SK-N-SH (cell line): ENCODE results near the gene CAPN5. TPM values are rescaled to one million over a fixed set of nuclear protein-coding genes. Genes with fewer than 3 reads are reported as not detected.

Experiments
- CTCF ChIA-PET: fragments of 300-600, 350-600 bp; formaldehyde crosslinking; extraction: SDS; loops from one replicate; lab custom pipeline; 2021; lab: Yijun Ruan, JAX
- POLR2A ChIA-PET: fragments of 350-600 bp; sonication (Branson Sonifier 250); formaldehyde crosslinking; extraction: SDS; loops from one replicate; lab custom pipeline; 2020; ENCODE audit warnings: antibody characterized with exemption, inconsistent platforms; lab: Yijun Ruan, JAX
- DNase-seq: peaks from one replicate; pipeline ENCODE4 v3.0.0; 2012
- H2AFZ ChIP-seq: fragments of 200-600 bp; sonication (generic); 2 replicates; pipeline ENCODE4 v1.8.1; 2016; ENCODE audit warnings: antibody characterized with exemption, mild to moderate bottlenecking, low read depth
- H3F3A ChIP-seq: fragments of 200-600 bp; sonication (generic); replicated peaks from 2 replicates; pipeline ENCODE3; 2016; ENCODE audit warnings: antibody characterized with exemption, mild to moderate bottlenecking; ENCODE audit not compliant: insufficient read depth
- H3K27ac ChIP-seq, 2 experiments: fragments of 200-500 bp in 1 of 2; fragments of 200-600 bp in 1 of 2; sonication (Bioruptor generic) in 1 of 2; sonication (generic), shearing (Covaris generic) in 1 of 2; 2 replicates each; pipeline versions ENCODE4 v1.5.1 to v1.6.1; 2014 to 2016; ENCODE audit warnings: low read depth in 2 of 2, inconsistent platforms in 1 of 2, low read length in 1 of 2, mild to moderate bottlenecking in 1 of 2, mixed read lengths in 1 of 2
- H3K27me3 ChIP-seq: fragments of 200-600 bp; sonication (generic), shearing (Covaris generic); 2 replicates; pipeline ENCODE4 v1.6.1; 2016; ENCODE audit warnings: mixed run types; ENCODE audit not compliant: insufficient read depth
- H3K36me3 ChIP-seq, 2 experiments: fragments of 200-500 bp in 1 of 2; fragments of 200-600 bp in 1 of 2; sonication (Bioruptor generic) in 1 of 2; sonication (generic) in 1 of 2; replicated peaks in 1 of 2; 2 replicates each; pipeline versions ENCODE3 to v1.5.1; 2014 to 2016; ENCODE audit warnings: low read length in 1 of 2, mild to moderate bottlenecking in 1 of 2; ENCODE audit not compliant: insufficient read depth in 2 of 2, control insufficient read depth in 1 of 2
- H3K4me1 ChIP-seq, 2 experiments: fragments of 200-500 bp in 1 of 2; fragments of 200-600 bp in 1 of 2; sonication (Bioruptor generic) in 1 of 2; sonication (generic), shearing (Covaris generic) in 1 of 2; 2 replicates each; pipeline versions ENCODE4 v1.5.1 to v1.6.1; 2014 to 2016; ENCODE audit warnings: low read depth in 1 of 2, low read length in 1 of 2, mixed run types in 1 of 2; ENCODE audit not compliant: insufficient read depth in 2 of 2, control insufficient read depth in 1 of 2
- H3K4me2 ChIP-seq: fragments of 200-600 bp; sonication (generic), shearing (Covaris generic); 2 replicates; pipeline ENCODE4 v1.6.1; 2017; ENCODE audit warnings: mixed run types
- H3K4me3 ChIP-seq, 2 experiments: fragments of 200-500 bp in 1 of 2; fragments of 200-600 bp in 1 of 2; sonication (Bioruptor generic) in 1 of 2; sonication (generic), shearing (Covaris generic) in 1 of 2; 2 replicates each; pipeline versions ENCODE4 v1.5.1 to v1.8.1; 2014 to 2016; ENCODE audit warnings: low read depth in 2 of 2, inconsistent platforms in 1 of 2, low read length in 1 of 2, mild to moderate bottlenecking in 1 of 2, mixed read lengths in 1 of 2, moderate library complexity in 1 of 2
- H3K79me2 ChIP-seq: fragments of 200-600 bp; sonication (generic); 2 replicates; pipeline ENCODE4 v1.8.1; 2017; ENCODE audit warnings: mild to moderate bottlenecking; ENCODE audit not compliant: insufficient read depth
- H3K9ac ChIP-seq: fragments of 200-600 bp; sonication (generic); 2 replicates; pipeline ENCODE4 v1.6.1; 2017; ENCODE audit warnings: mixed run types
- H3K9me2 ChIP-seq: fragments of 200-600 bp; sonication (generic); 2 replicates; pipeline ENCODE4 v1.6.1; 2017; ENCODE audit warnings: mixed run types
- H3K9me3 ChIP-seq: fragments of 200-600 bp; sonication (generic); 2 replicates; pipeline ENCODE4 v1.6.1; 2017; ENCODE audit warnings: mixed run types, mild to moderate bottlenecking, moderate library complexity
- H4K20me1 ChIP-seq: fragments of 200-600 bp; sonication (generic); 2 replicates; pipeline ENCODE4 v1.6.1; 2017; ENCODE audit warnings: mild to moderate bottlenecking, mixed run types; ENCODE audit not compliant: insufficient read depth
- CTCF ChIP-seq: fragments of 200-600 bp; sonication (generic); IDR thresholded peaks from 2 replicates; pipeline ENCODE4 v1.6.1; 2017; ENCODE audit warnings: antibody characterized with exemption, mild to moderate bottlenecking, moderate library complexity
- ELF1 ChIP-seq: IDR thresholded peaks from 2 replicates; pipeline ENCODE4 v1.4.0; 2012
- EP300 ChIP-seq, 2 experiments: IDR thresholded peaks; 2 replicates each; pipeline versions ENCODE4 v1.4.0 to v1.6.1; 2012; ENCODE audit warnings: borderline replicate concordance in 1 of 2, low read depth in 1 of 2, low read length in 1 of 2
- IRF3 ChIP-seq: fragments of 150-350 bp; IDR thresholded peaks from 2 replicates; pipeline ENCODE4 v1.6.1; 2016; ENCODE audit warnings: mild to moderate bottlenecking, low read depth, low read length
- MXI1 ChIP-seq: IDR thresholded peaks from 2 replicates; pipeline ENCODE4 v1.6.1; 2012; ENCODE audit warnings: mild to moderate bottlenecking, low read depth, low read length, improper control_type of control experiment
- NFIC ChIP-seq: IDR thresholded peaks from 2 replicates; pipeline ENCODE4 v1.4.0; 2012; ENCODE audit warnings: borderline replicate concordance
- NRF1 ChIP-seq: IDR thresholded peaks from 2 replicates; pipeline ENCODE4 v1.6.1; 2012; ENCODE audit warnings: low read depth, mild to moderate bottlenecking, low read length
- PBX3 ChIP-seq: IDR thresholded peaks from 2 replicates; pipeline ENCODE4; 2012
- POLR2AphosphoS5 ChIP-seq: IDR thresholded peaks from 2 replicates; pipeline ENCODE4 v1.6.1; 2012; ENCODE audit warnings: low read depth, low read length
- RAD21 ChIP-seq: IDR thresholded peaks from 2 replicates; pipeline ENCODE4 v1.6.1; 2012; ENCODE audit warnings: mild to moderate bottlenecking, low read length
- RCOR1 ChIP-seq: fragments of 150-350 bp; IDR thresholded peaks from 2 replicates; pipeline ENCODE4 v1.6.1; 2017; ENCODE audit warnings: antibody characterized with exemption, low read length
- RFX5 ChIP-seq: IDR thresholded peaks from 2 replicates; pipeline ENCODE4 v1.6.1; 2012; ENCODE audit warnings: mild to moderate bottlenecking, improper control_type of control experiment, low read length
- RXRA ChIP-seq: IDR thresholded peaks from 2 replicates; pipeline ENCODE4 v1.4.0; 2012; ENCODE audit warnings: low read depth, mild to moderate bottlenecking, borderline replicate concordance
- TAF1 ChIP-seq: IDR thresholded peaks from 2 replicates; pipeline ENCODE4 v1.6.1; 2012; ENCODE audit warnings: low read depth, mild to moderate bottlenecking, low read length, moderate library complexity, borderline replicate concordance
- TCF12 ChIP-seq: IDR thresholded peaks from 2 replicates; pipeline ENCODE4 v1.4.0; 2012
- USF1 ChIP-seq: IDR thresholded peaks from 2 replicates; pipeline ENCODE4 v1.4.0; 2012; ENCODE audit warnings: low read depth, borderline replicate concordance
- YY1 ChIP-seq: IDR thresholded peaks from 2 replicates; pipeline ENCODE4 v1.4.0; 2012; ENCODE audit warnings: low read depth, mild to moderate bottlenecking
- ZBTB33 ChIP-seq: IDR thresholded peaks from 2 replicates; pipeline ENCODE4 v1.4.0; 2012; ENCODE audit warnings: low read depth, borderline replicate concordance
- WGBS: methylation state at CpG from one replicate; pipeline ENCODE4 v1.1.6; 2017; ENCODE audit warnings: low lambda C conversion rate; 5-methylcytosine and 5-hydroxymethylcytosine counted together
- polyA plus RNA-seq, 3 experiments: library from polyadenylated mRNA; depleted of rRNA; stranded (reverse); fragments of >200 nt; gene quantifications; 2 replicates each; pipeline ENCODE4 v1.2.3, GENCODE V29; 2012

The CAPN5 gene
- polyA plus RNA-seq, 1 of the 3 experiments (the other 2 are of a cell fraction): 33.1 TPM

GRCh38 chr11:77035039-77035438, 31.7 kb upstream of the CAPN5 start (continued):
- TF ChIP-seq TAF1: no peak
- TF ChIP-seq CTCF: no peak
- no peak for TF ChIP-seq PBX3
- no peak for TF ChIP-seq RAD21
- no peak for TF ChIP-seq TCF12
- TF ChIP-seq NRF1: no peak
- no peak for TF ChIP-seq IRF3
- no peak for TF ChIP-seq MXI1
- TF ChIP-seq NFIC: no peak
- TF ChIP-seq USF1: no peak

- Histone ChIP-seq H2AFZ (no peak overlapping the region), H3K9ac (no peak overlapping the region), H3K27me3 (no peaks in the 10 kb centered on the region), H3K9me3 (no peaks in the 10 kb centered on the region), H3K4me3 (no peak overlapping the region), H3K79me2 (no peaks in the 10 kb centered on the region), H3K4me1 (peaks cover 0 to 3% of the 10 kb centered on the region in 2 experiments; a peak in 1 of 4 replicates)
- DNase-seq: no peak
- POLR2A ChIA-PET: no interaction called here
- WGBS: 62% methylated on average over 5 of the region's 5 CpGs
- TF ChIP-seq YY1 (no peak), POLR2AphosphoS5 (no peak)
- TF ChIP-seq, all 33 proteins: peak for 0
- no peaks in the 10 kb centered on the region for H4K20me1 ChIP-seq
- no peak overlapping the region for H3K4me2 ChIP-seq
- H3K9me2 ChIP-seq: no peaks in the 10 kb centered on the region
- H3F3A ChIP-seq: no peaks in the 10 kb centered on the region
- no peaks in the 10 kb centered on the region for H3K36me3 ChIP-seq
- CTCF ChIA-PET: interaction anchor here (0.6 to 4.2 kb wide), 9 partner anchors 10 to 301 kb away, joined by 3 to 22 read pairs (median 4); no protein-coding TSS in a partner anchor
- no peak overlapping the region for H3K27ac ChIP-seq
Measured at GRCh38 chr11:77035580-77035979, 31.2 kb upstream of the CAPN5 start.

- POLR2A ChIA-PET: no interaction called here
- H3F3A ChIP-seq: no peaks in the 10 kb centered on the region
- H3K36me3 ChIP-seq: no peaks in the 10 kb centered on the region
- no peak overlapping the region for H3K4me3 ChIP-seq
- H3K4me2 ChIP-seq: no peak overlapping the region
- H3K9ac ChIP-seq: no peak overlapping the region
- H3K9me2 ChIP-seq: no peaks in the 10 kb centered on the region
- 50% methylated on average over 5 of the region's 5 CpGs for WGBS
- no peak overlapping the region for H2AFZ ChIP-seq
- H3K27ac ChIP-seq: no peak overlapping the region
- H3K9me3 ChIP-seq: no peaks in the 10 kb centered on the region
- DNase-seq: no peak
- H3K79me2 ChIP-seq: no peaks in the 10 kb centered on the region
- CTCF ChIA-PET: interaction anchor here (1.0 to 4.2 kb wide), 5 partner anchors 9 to 116 kb away, joined by 3 to 22 read pairs (median 8); no protein-coding TSS in a partner anchor
- H3K4me1 ChIP-seq: peaks cover 0 to 3% of the 10 kb centered on the region in 2 experiments; a peak in 1 of 4 replicates
- H4K20me1 ChIP-seq: no peaks in the 10 kb centered on the region
- H3K27me3 ChIP-seq: no peaks in the 10 kb centered on the region
- TF ChIP-seq CTCF: no peak
- no peak for TF ChIP-seq ZBTB33
- no peak for TF ChIP-seq RXRA
- TF ChIP-seq EP300 (IDR thresholded peaks at IDR 0.05; ENCODE audit: borderline replicate concordance in 1 of 2, low read depth in 1 of 2, low read length in 1 of 2): no peak
- no peak for TF ChIP-seq ELF1
- no peak for TF ChIP-seq NFIC
- TF ChIP-seq RAD21: no peak
- TF ChIP-seq RCOR1: no peak
- TF ChIP-seq RFX5: no peak
Measured at GRCh38 chr11:77036398-77036797, 30.4 kb upstream of the CAPN5 start.
